Esophagus squamous epithelium (tissue), 4 donors: ENCODE data around the gene PLOD3.

Experiments
- CTCF ChIP-seq, 6 experiments: fragments of 450-650 bp in 4 of 6; fragments of 200-600 bp in 2 of 6; sonication (generic) in 2 of 6; IDR thresholded peaks; one replicate each; pipeline ENCODE4 v1.5.1; 2016 to 2019; ENCODE audit warnings: antibody characterized with exemption in 6 of 6, mild to moderate bottlenecking in 4 of 6, moderate library complexity in 4 of 6
- POLR2A ChIP-seq, 4 donors: fragments of 450-650 bp; IDR thresholded peaks; one replicate each; pipeline ENCODE4 v1.6.1; 2017; ENCODE audit warnings: antibody characterized with exemption in 4 of 4, mild to moderate bottlenecking in 4 of 4, moderate library complexity in 3 of 4

- TF ChIP-seq CTCF (IDR thresholded peaks at IDR 0.05) (no peak), POLR2A (IDR thresholded peaks at IDR 0.05) (no peak)
Observed at GRCh38 chr7:101258243-101258731, 40.9 kb upstream of the PLOD3 start.
